Gastrocnemius medialis (tissue), 4 donors: Measurements from ENCODE around the gene KIF1B. TPM values are rescaled to one million over a fixed set of nuclear protein-coding genes. Genes with fewer than 3 reads are reported as not detected.

Experiments used
- ATAC-seq, 2 donors: fragments of 150-250 bp; one replicate each; pipeline ENCODE4 v1.9.1; 2016
- DNase-seq, 2 donors: peaks; one replicate each; pipeline ENCODE4 v3.0.0-alpha.2; 2019
- H3K27ac ChIP-seq, 4 donors: fragments of 200-600 bp; sonication (generic); 1 replicate in 1 of 4; 2 replicates in 3 of 4; pipeline ENCODE4 v1.5.1; 2016 to 2018; ENCODE audit warnings: mild to moderate bottlenecking in 2 of 4, moderate library complexity in 1 of 4
- H3K27me3 ChIP-seq, 3 donors: fragments of 200-600 bp; sonication (generic) in 2 of 3; 1 replicate in 1 of 3; 2 replicates in 2 of 3; pipeline versions ENCODE4 v1.5.1 to v1.6.0; 2016 to 2019; ENCODE audit warnings: mild to moderate bottlenecking in 1 of 3, moderate library complexity in 1 of 3
- H3K36me3 ChIP-seq, 2 donors: fragments of 200-600 bp; sonication (generic) in 1 of 2; one replicate each; pipeline ENCODE4 v1.5.1; 2017 to 2018
- H3K4me1 ChIP-seq, 2 donors: fragments of 200-600 bp; sonication (generic) in 1 of 2; one replicate each; pipeline ENCODE4 v1.5.1; 2016 to 2017; ENCODE audit warnings: mild to moderate bottlenecking in 2 of 2
- H3K4me3 ChIP-seq, 4 donors: fragments of 200-600 bp; sonication (generic) in 3 of 4; 1 replicate in 1 of 4; 2 replicates in 3 of 4; pipeline ENCODE4 v1.5.1; 2016 to 2019; ENCODE audit warnings: mild to moderate bottlenecking in 2 of 4
- H3K9me3 ChIP-seq, 3 donors: fragments of 200-600 bp; sonication (generic) in 2 of 3; 1 replicate in 1 of 3; 2 replicates in 2 of 3; pipeline ENCODE4 v1.5.1; 2016 to 2019
- POLR2A ChIP-seq, 2 donors: fragments of 450-650 bp; IDR thresholded peaks; one replicate each; pipeline ENCODE4 v1.6.1; 2017; ENCODE audit warnings: antibody characterized with exemption in 2 of 2, mild to moderate bottlenecking in 2 of 2, moderate library complexity in 2 of 2
- in situ Hi-C, 4 donors: fragments of 200-750 bp; cut with MboI; loops; one replicate each; pipeline versions ENCODE4 v1.15.0 to v1.8.0; 2017; ENCODE audit warnings: low sequenced_read_pairs in 4 of 4
- intact Hi-C: fragments of 100-400 bp; cut with DNase I; formaldehyde crosslinking; loops from one replicate; pipeline ENCODE4 v1.15.1; 2023; ENCODE audit warnings: low total_unique reads
- total RNA-seq, 4 donors: library from RNA; depleted of rRNA; stranded (reverse); fragments of >200 nt; gene quantifications; one replicate each; pipeline versions ENCODE4 v1.1.0 to v1.2.3, GENCODE V29; 2016
- TF ChIP-seq, protein P1 (sequence below), 5 experiments: fragments of 450-650 bp in 3 of 5; fragments of 200-600 bp in 2 of 5; sonication (generic) in 2 of 5; IDR thresholded peaks in 4 of 5; conservative IDR thresholded peaks in 1 of 5; 1 replicate in 4 of 5; 2 replicates in 1 of 5; pipeline ENCODE4 v1.5.1; 2016 to 2019; ENCODE audit warnings: antibody characterized with exemption in 5 of 5, mild to moderate bottlenecking in 3 of 5, moderate library complexity in 3 of 5

Gene KIF1B
- total RNA-seq, 4 donors from 2014 or later = 203 to 445 (median 306) TPM

DNA sequence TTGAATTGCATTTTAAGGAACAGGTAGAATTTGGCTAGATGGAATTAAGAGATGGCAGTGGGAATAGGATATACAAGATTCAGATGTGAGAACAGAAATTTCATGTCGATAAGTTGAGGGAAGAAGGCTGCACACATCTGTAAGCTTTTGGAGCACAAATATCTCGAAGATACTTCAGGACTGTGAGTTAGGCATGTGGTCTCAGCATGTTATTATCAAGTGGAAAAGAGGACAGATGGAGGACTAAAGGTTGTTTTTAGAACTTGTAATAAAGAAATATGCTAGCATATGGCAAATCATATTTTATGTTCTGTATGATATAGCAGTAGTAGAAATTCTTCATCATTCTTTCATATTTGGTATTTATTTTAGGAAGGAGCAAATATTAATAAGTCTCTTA lies 61.5 kb downstream of the KIF1B start:
- ATAC-seq (no peak), DNase-seq (no peak)
- H3K4me3 ChIP-seq = no peak overlapping the region
- H3K4me1 ChIP-seq = peaks cover 19 to 40% of the 10 kb centered on the region in 2 donors
- no peaks in the 10 kb centered on the region for H3K27me3 ChIP-seq
- H3K36me3 ChIP-seq = peaks cover 0 to 71% of the 10 kb centered on the region in 2 donors
- in situ Hi-C loops (no loop called here), intact Hi-C loops (no loop called here)
- peak overlapping the region; percentile 48 to 91 (median 75) for H3K27ac ChIP-seq
- TF ChIP-seq, protein P1, sequence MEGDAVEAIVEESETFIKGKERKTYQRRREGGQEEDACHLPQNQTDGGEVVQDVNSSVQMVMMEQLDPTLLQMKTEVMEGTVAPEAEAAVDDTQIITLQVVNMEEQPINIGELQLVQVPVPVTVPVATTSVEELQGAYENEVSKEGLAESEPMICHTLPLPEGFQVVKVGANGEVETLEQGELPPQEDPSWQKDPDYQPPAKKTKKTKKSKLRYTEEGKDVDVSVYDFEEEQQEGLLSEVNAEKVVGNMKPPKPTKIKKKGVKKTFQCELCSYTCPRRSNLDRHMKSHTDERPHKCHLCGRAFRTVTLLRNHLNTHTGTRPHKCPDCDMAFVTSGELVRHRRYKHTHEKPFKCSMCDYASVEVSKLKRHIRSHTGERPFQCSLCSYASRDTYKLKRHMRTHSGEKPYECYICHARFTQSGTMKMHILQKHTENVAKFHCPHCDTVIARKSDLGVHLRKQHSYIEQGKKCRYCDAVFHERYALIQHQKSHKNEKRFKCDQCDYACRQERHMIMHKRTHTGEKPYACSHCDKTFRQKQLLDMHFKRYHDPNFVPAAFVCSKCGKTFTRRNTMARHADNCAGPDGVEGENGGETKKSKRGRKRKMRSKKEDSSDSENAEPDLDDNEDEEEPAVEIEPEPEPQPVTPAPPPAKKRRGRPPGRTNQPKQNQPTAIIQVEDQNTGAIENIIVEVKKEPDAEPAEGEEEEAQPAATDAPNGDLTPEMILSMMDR (IDR thresholded peaks at IDR 0.05 in 4 of 5, conservative IDR thresholded peaks at IDR 0.05 in 1 of 5) = no peak
- TF ChIP-seq POLR2A (IDR thresholded peaks at IDR 0.05) = no peak
- H3K9me3 ChIP-seq = no peaks in the 10 kb centered on the region

DNA sequence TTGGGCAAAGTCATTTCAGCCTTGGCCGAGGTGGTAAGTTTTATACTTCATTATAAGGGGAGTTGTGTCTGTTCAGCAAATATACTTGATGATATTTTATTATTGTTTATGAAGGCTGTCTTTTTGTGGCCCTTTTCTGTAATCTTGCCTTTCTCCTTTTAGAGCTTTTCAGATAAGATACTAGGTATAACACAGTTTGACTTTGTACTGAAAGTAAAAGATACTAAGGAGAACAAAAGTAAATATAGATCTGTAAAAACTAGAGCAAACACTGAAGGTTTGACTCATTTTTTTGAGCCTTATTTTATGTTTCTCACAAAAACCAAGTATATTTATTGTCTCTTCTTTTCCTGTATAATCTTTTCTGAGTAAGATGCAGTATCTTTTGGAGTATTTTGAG lies 61.9 kb downstream of the KIF1B start:
- in situ Hi-C loops (no loop called here), intact Hi-C loops (no loop called here)
- Histone ChIP-seq H3K4me3 (no peak overlapping the region), H3K9me3 (no peaks in the 10 kb centered on the region), H3K27ac (peak overlapping the region; percentile 48 to 91 (median 75)), H3K27me3 (no peaks in the 10 kb centered on the region), H3K4me1 (peaks cover 14 to 36% of the 10 kb centered on the region in 2 donors), H3K36me3 (peaks cover 0 to 71% of the 10 kb centered on the region in 2 donors)
- no peak for TF ChIP-seq POLR2A (IDR thresholded peaks at IDR 0.05)
- TF ChIP-seq, protein P1 (IDR thresholded peaks at IDR 0.05 in 4 of 5, conservative IDR thresholded peaks at IDR 0.05 in 1 of 5) = no peak
- no peak for ATAC-seq
- DNase-seq = no peak

DNA sequence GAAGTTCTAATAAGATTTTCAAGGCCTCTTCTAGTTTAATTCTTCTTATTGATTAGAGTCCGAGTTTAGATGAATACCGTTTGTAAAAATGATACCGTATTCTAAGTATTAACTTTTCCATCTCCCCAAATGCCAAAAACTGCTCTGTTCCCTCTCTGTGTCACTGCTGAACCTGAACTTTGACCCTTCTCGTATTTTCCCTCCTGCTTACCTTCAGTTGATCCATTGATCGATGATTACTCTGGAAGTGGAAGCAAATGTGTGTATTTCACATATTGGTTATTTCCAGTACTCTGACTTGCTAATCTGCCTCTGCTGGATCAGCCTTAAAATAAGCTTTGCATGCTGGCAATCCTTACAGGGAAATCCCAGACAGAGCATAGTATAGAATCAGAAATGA lies 68.5 kb downstream of the KIF1B start:
- intact Hi-C loops (no loop called here), in situ Hi-C loops (no loop called here)
- ATAC-seq (no peak), DNase-seq (no peak)
- Histone ChIP-seq H3K36me3 (peaks cover 0 to 75% of the 10 kb centered on the region in 2 donors), H3K27ac (peak overlapping the region; percentile 83 to 92 (median 90)), H3K9me3 (no peaks in the 10 kb centered on the region), H3K27me3 (no peaks in the 10 kb centered on the region), H3K4me3 (no peak overlapping the region), H3K4me1 (peaks cover 10 to 33% of the 10 kb centered on the region in 2 donors)
- no peak for TF ChIP-seq POLR2A (IDR thresholded peaks at IDR 0.05)
- TF ChIP-seq, protein P1 (IDR thresholded peaks at IDR 0.05 in 4 of 5, conservative IDR thresholded peaks at IDR 0.05 in 1 of 5) = no peak

DNA sequence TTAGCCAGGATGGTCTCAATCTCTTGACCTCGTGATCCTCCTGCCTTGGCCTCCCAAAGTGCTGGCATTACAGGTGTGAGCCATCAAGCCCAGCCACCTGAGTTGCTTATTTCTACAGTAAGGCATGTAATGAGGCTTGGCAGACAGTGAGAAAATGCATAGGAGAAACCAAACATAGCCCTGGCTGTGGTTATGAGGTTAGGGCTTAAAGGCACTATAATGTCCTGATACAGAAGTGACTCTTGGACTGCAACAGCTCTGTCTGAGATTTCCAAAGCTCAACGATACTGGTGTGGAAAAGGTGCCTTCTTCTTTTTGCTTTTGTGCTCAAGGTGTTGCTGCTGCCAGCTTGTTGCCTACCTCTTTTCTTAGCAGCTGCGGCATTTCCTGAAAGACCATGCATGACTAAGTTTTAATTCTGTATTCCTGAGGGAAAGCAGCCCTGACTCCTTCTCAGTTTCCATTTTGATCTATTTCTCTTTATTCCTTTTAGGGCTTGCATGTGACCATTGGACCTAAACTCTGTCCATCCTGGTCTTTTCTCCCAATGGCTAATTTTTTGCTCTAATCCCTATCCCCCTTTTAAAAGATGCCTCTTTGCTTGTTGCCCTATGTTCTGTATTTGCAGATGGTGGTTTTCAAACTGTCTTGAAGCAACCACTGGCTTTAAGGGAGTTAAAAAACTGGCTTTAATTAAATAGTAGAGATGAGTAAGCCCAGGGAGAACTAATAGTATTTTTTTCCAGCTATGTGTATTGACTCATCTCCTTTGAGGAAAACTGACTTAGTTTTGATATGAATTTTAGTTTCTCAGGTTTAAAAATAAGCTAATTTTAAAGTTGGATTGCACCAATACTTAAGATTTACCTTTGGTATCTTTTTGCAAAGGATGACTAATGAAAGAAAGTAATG lies 70.3 kb downstream of the KIF1B start:
- DNase-seq (no peak), ATAC-seq (no peak)
- no peaks in the 10 kb centered on the region for H3K9me3 ChIP-seq
- in situ Hi-C loops (loop anchor here in 1 of 4 donors (10.0 kb wide), 1 partner anchor 66 kb away; the partner anchor contains the start of gene KIF1B), intact Hi-C loops (no loop called here)
- no peaks in the 10 kb centered on the region for H3K27me3 ChIP-seq
- peak overlapping the region; percentile 83 to 92 (median 90) for H3K27ac ChIP-seq
- H3K4me3 ChIP-seq = no peak overlapping the region
- peaks cover 0 to 67% of the 10 kb centered on the region in 2 donors for H3K36me3 ChIP-seq
- H3K4me1 ChIP-seq = peaks cover 17 to 46% of the 10 kb centered on the region in 2 donors
- no peak for TF ChIP-seq POLR2A (IDR thresholded peaks at IDR 0.05)
- TF ChIP-seq, protein P1 (IDR thresholded peaks at IDR 0.05 in 4 of 5, conservative IDR thresholded peaks at IDR 0.05 in 1 of 5) = no peak
